Coronary artery (tissue), 2 donors: ENCODE results near the gene MIPOL1.
"Not testable (repeated sequence)": the region's sequence is repeated elsewhere in the genome, so short reads cannot be mapped to it uniquely, and the experiment has no call there.

Source experiments
- DNase-seq: peaks from one replicate; pipeline ENCODE4 v3.0.0-alpha.2; 2017; ENCODE audit warnings: low spot score
- H3K27ac ChIP-seq, 2 donors: fragments of 200-600 bp; sonication (generic); one replicate each; pipeline ENCODE4 v1.5.1; 2016 to 2019
- H3K4me3 ChIP-seq: fragments of 200-600 bp; sonication (generic); 2 replicates; pipeline ENCODE4 v1.5.1; 2016; ENCODE audit warnings: mild to moderate bottlenecking, moderate library complexity
- CTCF ChIP-seq: fragments of 200-600 bp; sonication (generic); IDR thresholded peaks from one replicate; pipeline ENCODE4 v1.5.1; 2019; ENCODE audit warnings: antibody characterized with exemption

MIPOL1 gene

GRCh38 chr14:37275963-37276362 lies 78.2 kb downstream of the MIPOL1 start:
- no peak for TF ChIP-seq CTCF
- no peak overlapping the region for H3K4me3 ChIP-seq
- H3K27ac ChIP-seq, result no peak overlapping the region
- no peak for DNase-seq

GRCh38 chr14:37278636-37279538 lies 81.2 kb downstream of the MIPOL1 start:
- H3K4me3 ChIP-seq, result no peak overlapping the region
- DNase-seq, result no peak
- no peak for TF ChIP-seq CTCF
- H3K27ac ChIP-seq, result no peak overlapping the region

- no peak for TF ChIP-seq CTCF
- no peak overlapping the region for H3K27ac ChIP-seq
- H3K4me3 ChIP-seq, result no peak overlapping the region
- no peak for DNase-seq
Measured at GRCh38 chr14:37279818-37280217, 82.1 kb downstream of the MIPOL1 start.

- DNase-seq, result no peak
- Histone ChIP-seq H3K27ac (no peak overlapping the region), H3K4me3 (no peak overlapping the region)
- TF ChIP-seq CTCF, result no peak
Measured at GRCh38 chr14:37284760-37285159, 87.0 kb downstream of the MIPOL1 start.

- Histone ChIP-seq H3K27ac (no peak overlapping the region), H3K4me3 (no peak overlapping the region)
- no peak for TF ChIP-seq CTCF
- no peak for DNase-seq
Measured at GRCh38 chr14:37285220-37285619, 87.5 kb downstream of the MIPOL1 start.

GRCh38 chr14:37289688-37290087 lies 92.0 kb downstream of the MIPOL1 start:
- no peak for DNase-seq
- no peak overlapping the region for H3K4me3 ChIP-seq
- H3K27ac ChIP-seq, result no peak overlapping the region
- no peak for TF ChIP-seq CTCF

GRCh38 chr14:37295262-37295661 lies 97.5 kb downstream of the MIPOL1 start:
- H3K4me3 ChIP-seq, H3K27ac ChIP-seq, DNase-seq: not testable (repeated sequence)
